Body of pancreas (tissue), 4 donors: ENCODE results near the gene HOXA3.

Experiments
- CTCF ChIP-seq, 7 experiments: fragments of 450-650 bp in 4 of 7; fragments of 200-600 bp in 3 of 7; sonication (generic) in 3 of 7; IDR thresholded peaks; one replicate each; pipeline ENCODE4 v1.5.1; 2016 to 2019; ENCODE audit warnings: antibody characterized with exemption in 7 of 7
- POLR2A ChIP-seq, 3 donors: fragments of 450-650 bp; IDR thresholded peaks; one replicate each; pipeline ENCODE4 v1.6.1; 2016; ENCODE audit warnings: antibody characterized with exemption in 3 of 3, mild to moderate bottlenecking in 2 of 3

DNA sequence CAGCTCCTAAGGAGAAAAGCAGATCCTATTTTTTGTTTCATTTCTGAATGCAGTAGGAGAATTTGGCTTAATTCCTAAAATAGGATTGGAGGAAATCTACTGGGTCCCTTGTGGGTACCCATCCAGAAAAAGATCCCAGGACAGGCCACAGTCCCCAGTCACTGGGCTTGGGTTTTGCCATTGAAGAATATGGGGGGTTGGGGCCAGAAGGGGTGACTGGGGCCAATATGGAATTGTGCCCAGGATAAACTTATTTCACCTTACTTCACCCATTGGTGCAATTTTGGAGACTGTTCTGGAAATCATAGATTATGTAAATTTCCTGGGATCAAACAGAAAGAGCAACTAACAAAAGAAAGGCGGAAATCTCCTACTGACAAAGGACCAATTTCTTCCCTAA is 13.9 kb downstream of the HOXA3 start:
- no peak for TF ChIP-seq CTCF (IDR thresholded peaks at IDR 0.05)
- no peak for TF ChIP-seq POLR2A (IDR thresholded peaks at IDR 0.05)
